ENCODE results near the gene TANGO2.

TANGO2 gene

DNA sequence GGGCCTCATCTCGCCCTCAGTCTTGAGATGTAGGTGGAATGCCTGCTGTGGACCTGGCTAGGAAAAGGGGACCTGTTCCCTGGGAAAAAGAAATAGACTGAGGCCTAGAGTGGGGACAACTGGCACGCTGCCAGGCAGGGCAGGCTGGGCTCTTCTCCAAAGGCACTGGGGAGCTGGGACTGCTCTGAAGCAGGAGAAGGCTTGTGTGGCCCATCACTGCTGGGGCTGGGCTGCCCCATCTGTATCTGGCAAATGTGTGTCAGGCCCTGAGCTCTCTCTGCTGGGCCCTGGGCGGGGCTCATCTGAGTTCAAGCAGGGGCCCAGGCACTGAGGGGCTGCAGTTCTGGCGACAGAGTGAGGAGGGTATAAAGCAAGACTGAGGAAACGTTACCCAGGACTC, 37.2 kb upstream of the TANGO2 start:
- no peak for DNase-seq

- no peak for DNase-seq
Measured at GRCh38 chr22:19984201-19984753, 36.6 kb upstream of the TANGO2 start.

DNA sequence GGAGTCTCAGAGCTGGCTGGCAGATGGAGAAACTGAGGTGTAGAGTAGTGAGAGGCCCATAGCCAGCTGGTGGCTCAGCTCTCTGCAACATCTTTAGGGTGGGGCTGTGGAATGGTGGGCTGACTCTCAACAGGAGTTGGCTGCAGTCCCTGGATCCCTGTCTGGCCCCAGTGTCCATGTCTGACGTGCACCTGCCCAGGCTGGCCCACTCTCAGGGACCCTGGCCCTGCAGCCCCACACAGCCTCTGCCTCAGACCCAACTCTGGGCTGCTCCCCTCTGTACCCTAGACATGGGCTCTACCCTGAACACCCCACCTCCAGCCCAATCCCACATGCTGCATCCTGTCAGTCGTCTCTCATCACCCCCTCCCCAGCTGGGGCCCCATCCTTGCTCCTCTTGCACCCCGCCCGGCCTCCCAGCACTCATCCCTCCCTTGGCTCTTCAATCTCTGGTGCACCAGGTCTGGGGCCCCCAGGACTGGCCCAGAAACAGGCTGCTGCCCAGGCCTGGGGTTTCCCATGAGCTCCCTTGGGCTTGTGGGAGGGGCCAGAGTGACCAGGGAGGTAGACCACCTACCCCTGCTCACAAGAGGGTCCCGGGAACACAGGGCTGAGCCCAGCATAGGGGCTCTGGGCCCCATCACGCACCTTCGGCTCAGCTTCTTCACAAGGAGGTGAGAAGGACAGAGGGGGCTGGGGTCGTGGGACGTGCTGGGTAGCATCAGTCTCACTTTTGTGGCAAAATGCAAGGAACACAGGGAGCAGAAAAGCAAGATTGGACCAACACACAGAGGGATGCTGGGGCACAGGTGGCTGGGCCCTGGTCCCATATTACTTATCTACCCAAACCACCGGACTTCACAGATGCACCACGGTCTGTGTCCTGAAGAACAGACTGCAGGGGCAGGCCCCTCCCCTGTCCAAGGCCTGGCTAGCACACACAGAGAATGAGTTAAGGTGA, 35.8 kb upstream of the TANGO2 start:
- DNase-seq = no peak

DNA sequence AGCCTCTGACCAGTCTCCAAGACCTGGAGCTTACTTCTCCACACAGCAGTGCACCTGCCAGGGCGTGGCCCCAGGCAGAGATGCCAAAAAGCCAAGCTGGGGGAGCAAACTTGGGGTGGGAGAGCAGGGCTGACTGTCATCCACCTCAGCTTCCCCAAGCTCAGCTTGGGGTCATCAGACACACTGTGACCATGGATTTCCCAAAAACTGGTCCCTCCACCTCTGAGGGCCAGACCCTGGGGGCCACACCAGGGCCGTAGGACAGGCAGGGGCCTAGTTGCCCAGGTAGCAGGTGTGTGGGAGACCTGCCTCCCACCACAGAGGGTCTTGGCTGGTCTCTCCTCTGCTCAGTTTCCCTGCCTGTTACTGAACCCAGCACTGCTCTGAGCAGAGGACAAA, 34.9 kb upstream of the TANGO2 start:
- DNase-seq = no peak

DNA sequence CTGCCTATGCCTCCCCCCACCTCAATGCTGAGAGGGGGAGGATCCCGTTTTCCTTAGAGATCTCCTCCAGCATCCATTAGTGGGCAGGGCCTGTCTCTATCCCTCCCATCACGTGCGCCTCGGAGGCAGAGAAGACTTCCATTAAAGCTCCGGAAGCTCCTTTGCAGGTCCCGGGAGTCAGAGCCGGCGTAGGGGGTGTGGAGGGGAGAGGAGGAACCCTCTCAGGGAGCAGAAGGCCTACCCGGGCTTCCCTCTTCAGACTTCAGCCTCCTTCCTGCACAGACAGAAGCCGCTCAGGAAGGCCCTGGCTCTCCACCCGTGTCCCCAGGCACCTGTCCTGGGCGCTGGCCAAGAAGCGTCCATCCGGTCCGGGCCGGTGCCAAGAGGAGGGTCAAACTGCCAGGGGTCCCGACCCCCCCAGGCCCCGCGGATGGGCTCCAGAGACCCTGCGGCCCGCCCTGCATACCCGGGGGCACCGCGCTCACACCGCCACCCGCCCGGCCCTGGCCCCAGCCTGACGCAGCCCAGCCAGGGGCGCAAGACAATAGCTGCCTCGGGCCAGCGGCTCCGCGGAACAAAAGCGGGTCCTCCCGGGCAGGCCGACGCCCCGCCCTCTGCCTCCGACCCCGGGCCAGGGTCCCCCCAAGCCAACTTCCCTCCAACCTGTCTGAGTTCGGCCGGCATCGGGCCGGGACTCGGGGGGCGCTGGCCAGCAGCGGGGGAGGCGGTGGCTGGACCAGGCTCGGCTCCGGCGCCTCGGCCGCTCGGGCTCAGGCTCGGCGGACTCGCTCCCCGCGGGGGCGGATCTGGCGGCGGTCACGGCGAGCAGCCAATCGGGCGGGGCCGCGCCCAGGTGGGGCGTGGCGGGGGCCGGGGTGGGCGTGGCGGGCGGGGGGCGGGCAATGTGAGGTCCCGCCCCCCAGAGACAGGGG, 34.2 kb upstream of the TANGO2 start:
- peak; percentile 21 for DNase-seq

GRCh38 chr22:19987394-19988306, 33.3 kb upstream of the TANGO2 start:
- no peak for DNase-seq

DNA sequence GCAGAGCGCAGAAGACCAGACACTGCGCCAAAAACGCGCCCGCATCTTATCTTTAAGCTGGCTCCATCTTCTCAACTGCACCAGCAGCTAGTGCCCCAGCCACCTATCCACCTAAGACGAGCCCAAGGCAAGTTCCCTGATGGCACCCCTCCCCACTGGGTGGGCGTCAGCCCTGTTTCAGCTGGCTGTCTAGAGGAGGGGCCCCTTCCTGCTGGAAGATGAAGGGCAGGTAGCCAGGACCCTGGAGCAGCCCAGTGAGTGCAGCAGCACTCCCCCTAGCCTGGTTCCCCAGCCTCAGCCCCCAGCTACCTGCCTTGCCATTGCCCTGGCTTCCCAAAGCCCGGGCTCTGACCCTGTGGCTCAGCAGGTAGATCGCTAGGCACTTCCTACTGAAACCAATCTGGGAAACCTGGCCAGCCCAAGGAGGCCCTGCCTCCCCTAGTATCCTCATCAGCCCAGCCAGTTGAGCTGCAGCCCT, 32.5 kb upstream of the TANGO2 start:
- no peak for DNase-seq

DNA sequence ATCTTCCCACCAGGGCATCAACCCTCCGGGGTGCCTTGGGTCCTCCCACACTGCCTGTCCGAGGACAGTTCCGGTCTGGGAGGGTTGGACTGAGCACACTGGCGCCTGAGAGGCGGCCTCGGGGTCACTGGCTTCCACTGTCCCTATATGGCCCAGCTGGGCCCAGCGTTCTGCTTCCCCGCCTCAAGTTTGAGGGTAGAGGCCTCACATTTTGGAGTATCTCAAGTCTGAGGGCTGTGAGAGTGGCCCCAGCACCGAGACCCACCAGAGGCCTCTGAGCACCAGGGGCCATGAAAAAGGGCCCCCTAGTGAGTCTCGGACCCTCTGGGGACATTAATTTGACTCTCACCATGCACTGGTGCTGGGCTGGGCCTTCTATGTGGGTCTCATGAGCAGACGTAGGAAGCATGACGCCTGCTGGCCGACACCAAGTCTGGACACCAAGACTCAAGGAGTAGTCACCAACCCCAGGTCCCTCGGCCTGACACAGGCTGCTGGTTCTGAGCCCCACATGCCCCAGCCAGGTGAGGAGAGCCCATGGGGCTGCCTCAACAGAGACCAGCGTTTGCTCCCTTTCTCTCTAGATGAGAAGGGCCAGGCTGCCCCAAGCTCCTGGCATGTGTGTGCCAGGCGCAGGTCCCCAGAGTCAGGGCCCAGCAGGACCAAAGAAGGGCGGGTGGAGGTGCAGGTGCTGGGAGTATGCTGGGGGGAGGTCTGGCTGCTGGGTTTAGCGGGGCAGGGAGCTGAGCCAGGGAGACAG, 31.8 kb upstream of the TANGO2 start:
- no peak for DNase-seq

DNA sequence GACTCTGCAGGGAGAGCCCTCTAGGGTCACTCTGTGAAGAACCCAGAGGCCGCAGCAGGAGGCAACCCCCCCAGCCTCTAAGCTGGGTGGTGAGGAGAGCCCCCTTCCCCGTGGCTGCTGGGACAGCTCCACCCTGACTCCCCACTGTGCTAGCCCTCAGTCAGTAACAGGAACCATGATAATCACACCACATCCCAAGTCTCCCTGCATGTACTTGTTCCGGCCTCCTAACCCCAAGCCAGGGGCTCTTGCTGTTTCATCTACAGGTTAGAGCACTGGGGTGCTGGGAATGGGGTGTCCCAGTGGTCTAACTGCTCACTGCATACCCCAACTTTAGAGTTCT, 31.2 kb upstream of the TANGO2 start:
- DNase-seq = no peak

DNA sequence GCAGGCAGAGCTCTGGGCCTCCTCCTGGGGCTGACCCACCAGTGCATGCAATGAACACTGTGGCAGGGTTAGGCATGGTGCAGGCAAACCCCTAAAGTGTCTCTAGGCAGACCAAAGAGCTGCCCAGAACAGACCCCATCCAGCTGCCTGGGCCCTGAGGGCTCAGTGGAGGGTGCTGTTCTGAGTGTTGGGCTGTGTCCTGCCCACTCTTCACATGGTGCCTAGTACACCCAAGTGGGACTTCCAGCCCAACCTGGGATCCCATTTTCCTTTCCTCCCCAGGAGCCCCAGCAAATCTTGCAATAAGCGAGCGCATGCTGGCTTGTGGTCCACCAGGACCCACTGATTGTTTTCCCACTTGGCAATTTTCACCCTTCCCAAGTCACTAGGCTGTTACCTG, 30.7 kb upstream of the TANGO2 start:
- no peak for DNase-seq

DNA sequence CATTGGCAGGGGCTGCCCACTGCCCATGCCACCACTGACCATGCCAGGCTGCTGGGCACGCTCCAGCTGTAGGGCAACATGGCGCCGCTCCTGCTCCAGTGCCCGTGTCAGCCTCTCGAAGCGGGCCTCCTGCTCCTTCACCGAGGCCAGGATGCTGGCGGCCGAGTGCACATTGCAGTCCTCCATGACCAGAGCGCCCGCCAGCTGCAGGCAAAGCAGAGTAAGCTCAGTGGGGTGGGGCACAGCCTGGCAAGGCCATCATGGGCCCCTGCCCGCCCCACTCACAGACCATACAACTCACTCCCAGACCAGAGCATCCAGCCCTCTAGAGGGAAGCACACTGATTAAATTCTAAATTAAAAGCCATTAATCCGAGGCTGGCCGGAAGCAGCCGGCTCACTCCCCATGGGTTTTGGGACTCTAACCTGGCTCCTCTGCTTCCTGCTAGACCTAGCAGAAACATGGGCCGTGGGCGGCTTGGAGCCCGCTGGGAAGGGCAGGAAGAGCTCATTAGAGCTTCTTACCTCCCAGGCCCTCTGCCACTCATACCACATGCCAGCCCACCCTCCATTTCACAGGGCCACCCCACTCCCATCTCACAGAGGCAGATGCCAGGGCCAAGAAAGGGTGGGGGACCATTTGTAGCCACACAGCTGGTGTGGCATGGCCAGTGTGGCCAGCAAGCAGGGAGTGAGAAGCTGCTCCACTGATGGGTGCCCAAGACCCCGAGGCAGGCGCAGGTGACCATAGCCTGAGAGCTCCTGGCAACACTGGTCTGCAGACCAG, 30.1 kb upstream of the TANGO2 start:
- no peak for DNase-seq

DNA sequence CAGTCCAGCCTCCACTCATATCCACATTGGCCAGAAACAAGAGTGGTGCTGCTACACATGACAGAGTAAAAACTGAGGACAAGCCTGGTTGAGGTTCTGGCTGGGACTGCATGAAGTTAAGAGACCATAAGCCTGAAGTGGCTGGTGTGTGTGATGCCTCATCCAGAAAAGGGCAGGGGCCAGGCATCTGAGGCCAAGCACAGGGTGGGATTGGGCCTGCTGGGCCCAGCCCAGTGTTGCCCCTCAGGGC, 29.6 kb upstream of the TANGO2 start:
- DNase-seq = no peak

DNA sequence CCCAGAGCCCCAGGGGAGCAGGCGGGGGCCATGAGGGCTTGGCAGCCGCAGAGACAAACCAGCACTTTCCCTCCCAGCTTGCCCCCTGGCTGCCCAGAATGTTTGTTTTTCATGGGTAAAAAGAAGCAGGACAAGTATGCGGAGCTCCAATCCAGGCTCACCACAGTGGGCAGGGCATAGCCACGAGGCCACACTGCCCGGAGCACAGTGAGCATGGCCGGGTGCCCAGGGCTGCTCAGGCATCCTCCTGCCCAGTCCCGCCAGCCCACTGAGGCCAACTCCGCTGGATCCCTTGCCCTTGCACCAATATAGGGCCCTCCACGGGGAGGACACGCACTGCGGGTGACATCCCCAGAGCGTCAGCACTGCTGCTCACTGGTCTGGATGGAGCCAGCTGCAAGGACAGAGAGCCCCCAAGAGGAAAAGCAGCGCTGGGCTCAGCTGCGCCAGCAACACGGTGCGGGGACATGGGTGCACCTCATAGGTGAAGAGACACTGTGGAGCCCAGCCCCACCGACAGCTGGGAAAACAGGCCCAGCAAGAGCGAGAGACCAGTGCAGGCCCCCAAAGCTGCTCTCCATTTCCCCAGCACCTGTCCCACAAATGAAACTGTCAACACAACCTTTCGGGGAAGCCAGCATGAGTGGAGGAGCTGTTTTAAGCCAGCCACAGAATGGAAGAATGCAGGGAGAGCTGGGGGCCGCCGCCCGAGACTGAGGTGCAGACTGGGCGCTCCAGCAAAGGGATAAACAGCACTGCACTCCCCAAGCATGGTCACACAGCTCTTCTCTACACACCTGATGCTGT, 29.1 kb upstream of the TANGO2 start:
- DNase-seq = no peak

DNA sequence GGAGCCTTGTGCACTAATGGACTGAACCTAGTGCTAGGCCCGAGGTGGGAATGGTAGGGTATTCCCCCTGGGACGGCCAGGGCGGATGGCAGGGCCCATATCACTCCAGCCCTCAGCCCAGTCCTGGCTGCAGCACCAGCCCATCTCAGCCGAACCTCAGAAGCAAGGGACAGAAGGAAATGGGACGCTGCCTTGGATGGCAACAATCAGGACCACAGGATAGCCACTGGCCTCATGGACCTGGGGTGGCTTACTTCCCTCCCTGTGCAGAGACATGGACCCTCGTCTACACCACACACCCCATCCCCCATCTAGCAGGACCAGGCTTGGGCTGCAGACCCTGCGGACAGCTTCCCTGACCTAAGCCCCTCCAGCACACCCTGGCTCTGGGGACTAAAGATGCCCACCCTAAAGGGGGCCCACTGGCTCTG, 28.4 kb upstream of the TANGO2 start:
- no peak for DNase-seq

DNA sequence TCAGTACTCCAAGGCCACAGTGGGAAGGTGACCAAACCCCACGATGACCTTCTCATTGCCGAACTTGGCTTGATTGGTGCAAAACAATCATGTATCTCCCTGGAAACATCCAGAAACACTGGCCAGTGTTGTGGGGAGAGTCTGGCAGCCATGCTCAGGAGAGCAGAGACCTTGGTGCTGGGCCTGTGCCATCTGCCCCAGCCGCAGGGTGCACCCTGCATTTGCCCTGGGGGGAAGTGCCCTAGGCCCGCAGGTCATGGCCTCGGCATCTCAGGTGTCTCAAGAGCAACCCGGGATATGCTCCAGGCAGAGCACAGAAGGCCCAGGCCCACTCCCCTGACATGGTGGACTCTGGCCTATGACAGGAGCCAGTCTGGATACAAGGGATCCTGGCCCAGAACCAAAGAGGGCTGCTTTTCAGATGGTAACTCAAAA, 28.0 kb upstream of the TANGO2 start:
- DNase-seq = no peak

- DNase-seq = no peak
Measured at GRCh38 chr22:19993926-19994325, 27.0 kb upstream of the TANGO2 start.

DNA sequence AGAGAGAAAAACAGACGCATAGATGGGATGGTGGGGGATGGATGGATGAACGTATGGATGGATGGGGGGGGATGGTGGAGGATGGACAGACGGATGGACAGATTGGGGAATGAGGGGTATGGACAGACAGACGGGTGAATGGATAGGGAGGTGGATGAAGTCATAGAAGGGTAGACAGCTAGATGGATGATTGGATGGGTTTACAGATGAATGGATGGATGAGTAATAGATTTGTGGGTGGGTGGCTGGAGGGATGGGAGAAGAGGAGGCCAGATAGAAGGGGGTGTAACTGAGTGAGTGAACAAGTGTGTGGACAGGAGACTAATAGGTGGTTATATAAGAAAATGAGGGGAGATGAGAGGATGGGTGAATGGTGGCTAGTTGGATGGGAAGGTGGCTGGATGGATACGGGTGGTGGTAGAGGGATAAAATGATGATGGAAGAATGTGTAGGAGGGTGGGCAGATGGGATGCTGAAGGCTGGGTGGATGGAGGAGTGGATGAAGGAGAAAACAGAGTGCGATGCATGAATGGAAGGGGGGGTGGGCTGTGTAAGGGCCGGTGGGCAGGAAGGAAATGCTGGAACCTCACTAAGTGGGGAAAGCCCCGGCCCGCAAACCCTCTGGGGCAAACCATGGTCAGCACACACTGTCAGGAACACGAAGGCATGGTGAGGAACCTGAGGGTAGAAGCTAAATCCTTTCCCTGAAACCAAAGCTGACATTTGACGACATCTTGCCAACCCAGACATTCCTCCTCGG, 25.9 kb upstream of the TANGO2 start:
- DNase-seq = no peak

DNA sequence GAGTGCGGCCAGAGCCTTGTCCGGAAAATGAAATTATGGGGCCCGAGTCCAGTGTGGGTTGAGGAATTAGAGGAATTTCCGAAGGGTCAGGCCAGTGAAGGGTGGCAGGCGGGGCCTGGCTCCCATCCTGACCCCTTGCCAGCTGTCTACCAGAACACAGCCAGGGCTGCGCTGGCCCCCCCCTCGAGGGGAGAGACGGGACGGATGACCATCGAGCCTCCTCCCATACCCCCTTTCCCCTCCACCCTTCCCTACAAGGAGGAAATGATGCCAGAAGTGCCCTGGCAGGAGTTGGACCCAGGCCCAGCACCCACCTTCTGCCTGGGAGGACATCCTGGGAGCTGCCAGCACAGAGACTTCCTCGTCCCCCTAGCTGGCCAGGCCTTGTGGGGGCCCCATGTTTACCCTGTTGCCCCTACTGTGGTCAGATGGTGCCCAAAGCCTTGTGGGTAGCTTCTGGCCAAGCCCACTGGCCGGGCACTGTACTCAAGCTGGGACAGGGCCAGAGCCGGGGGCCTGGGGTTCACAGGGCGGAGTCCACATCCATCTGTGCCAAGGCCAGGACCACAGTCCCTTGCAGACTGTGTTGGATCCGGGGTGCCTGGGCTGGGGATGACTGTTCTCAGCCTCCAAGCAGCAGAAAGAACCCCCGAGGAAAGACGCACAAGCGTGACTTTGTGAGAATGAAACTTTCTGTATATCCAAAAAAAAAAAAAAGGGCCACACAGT, 25.1 kb upstream of the TANGO2 start:
- DNase-seq = no peak

All from activated CD4-positive, alpha-beta T cell treated with anti-CD3 and anti-CD28 coated beads, Interleukin-2, amount 50 U/mL, for 4 hours (primary cell).